Retina (tissue), 1 donor: Measurements from ENCODE around the gene SH3BP4.

ENCODE experiments used
- DNase-seq: peaks from one replicate; pipeline ENCODE4 v3.0.0-alpha.2; 2016

The SH3BP4 gene

DNA sequence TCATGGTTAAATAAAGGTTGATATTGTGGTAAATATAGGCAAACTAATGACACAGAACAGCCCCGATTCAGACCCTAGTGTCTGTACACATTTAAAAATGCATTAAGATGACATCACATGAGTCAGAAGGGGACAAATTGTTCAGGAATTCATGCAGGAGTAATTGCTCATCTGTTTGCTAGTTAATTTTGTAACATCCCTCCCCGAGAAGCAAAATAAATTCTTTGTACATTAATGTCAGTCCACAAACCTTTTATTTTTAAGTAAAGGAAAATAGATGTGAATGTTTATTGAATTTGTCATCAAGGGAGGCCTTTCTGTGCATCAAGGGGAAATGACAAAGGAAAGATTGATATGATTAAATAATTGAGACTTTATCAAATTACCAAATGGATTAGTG lies 69.9 kb downstream of the SH3BP4 start:
- DNase-seq, result no peak

GRCh38 chr2:235024191-235024860 lies 72.5 kb downstream of the SH3BP4 start:
- peak; percentile 27 for DNase-seq

DNA sequence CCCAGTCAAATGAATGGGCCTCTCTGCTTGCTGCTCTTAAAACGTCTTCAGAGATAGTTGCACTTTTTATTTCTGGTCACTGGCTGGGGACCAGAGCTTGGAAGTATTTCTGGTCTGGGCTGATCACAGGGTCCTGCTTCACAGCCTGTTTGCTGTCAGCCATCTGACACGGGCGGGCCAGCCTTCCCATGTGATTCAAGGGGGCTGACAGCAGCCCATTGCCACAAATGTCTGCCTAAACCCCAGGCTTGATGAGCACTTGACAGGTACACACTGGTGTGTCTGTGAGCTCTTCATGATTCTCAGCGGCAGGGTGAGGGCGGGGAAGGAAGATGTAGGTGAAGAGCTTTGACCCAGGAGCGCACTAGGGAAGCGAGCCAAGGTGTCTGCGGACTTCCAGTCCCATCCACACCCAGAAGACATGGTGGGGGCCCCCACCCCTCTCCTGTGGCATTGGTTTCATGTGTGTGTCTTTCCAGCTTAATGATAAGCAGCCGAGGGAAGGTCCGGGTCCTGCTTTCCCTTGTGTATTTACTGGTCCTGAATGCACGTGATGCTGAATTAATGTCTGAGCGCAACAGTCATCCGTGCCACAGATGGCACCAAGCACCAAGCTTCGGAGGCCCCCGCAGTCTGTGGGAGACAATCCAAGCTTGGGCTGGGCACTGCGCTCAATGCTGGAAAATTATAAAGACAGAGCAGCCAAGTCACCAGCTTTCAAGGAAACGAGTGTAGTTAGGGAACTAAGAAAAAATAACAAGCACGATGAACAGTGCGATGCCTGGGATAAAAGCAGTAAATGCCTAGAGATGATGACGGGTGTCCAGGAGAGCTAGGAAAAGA lies 73.3 kb downstream of the SH3BP4 start:
- DNase-seq, result no peak

DNA sequence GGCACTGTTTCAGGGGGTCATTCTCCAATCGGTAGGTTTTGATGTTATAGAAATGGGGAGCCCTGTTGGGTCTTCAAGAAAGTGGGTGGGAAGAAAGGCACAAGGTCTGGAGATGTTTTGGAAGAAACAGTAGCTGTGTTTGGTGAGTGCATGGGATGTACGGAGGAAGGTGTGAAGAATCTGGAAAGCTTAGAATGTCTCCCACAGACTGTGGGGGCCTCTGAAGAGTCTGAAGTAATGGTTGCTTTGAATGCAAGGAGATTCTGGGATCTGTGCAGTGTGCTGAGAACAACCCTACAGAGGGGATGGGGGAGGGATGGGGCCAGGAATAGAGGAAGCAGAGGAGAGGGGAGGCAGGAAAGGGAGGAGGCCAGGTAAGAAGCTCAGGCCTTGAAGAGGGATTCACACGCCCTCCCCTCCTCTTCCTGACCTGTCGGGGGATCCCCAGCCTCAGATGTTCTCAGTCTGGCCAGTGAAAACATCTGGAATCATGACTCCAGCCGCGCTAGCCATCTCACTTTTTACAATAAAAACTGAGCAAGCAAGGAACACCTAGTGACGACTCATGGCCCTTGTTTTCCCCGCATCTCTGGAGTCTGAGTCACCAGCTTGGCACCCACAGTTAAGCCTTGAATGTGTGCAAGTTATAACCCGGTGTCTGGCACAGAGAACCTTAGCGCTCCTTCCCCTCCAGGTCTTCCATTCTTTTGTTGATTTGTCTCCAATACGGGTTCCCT lies 74.2 kb downstream of the SH3BP4 start:
- DNase-seq, result no peak

DNA sequence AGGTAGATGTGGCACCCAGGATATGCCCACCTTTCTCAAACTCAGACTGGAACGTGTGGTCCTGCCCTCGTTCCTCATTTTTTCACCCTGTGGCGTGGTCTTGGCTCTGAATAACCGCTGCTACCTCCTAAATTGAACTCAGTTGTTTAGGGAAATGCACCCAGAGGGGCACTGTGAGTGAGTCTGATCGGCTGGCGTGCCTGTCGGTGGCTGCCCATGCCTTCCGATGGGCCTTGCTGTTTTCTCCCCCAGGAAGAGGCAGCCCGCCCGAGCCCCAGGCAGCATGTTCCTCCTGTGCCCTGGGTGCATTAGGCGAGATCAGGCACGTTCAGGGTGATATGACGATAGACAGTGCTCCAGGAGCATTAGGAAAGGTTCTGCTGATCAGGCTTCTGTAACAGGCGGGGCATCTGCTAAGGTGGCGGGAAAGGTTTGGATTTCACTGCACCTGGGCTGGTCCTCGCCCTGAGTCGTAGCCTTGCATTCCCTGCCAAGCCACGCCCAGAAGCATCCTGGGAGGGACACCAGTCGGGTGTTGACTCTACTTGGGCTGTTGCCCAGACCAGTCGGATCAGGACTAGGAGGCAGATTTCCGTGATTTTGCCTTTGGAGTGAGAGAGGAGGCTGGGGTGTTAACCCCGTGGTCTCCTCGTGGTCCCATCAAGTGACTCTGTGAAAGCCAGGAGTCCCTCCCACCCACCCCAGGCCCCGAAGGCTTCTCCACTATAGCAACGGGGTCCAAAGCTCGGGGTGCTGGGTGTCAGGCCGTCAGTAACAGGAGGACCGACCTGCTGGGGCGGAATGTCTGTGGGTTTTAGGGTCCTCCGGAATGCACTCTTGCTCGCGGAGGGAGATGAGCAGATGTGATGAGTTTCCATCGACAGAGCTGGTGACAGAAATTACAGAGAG lies 75.1 kb downstream of the SH3BP4 start:
- no peak for DNase-seq

- peak; percentile 42 for DNase-seq
Observed at GRCh38 chr2:235027558-235028214, 75.9 kb downstream of the SH3BP4 start.

GRCh38 chr2:235028646-235029045 lies 76.8 kb downstream of the SH3BP4 start:
- no peak for DNase-seq

GRCh38 chr2:235029054-235029453 lies 77.2 kb downstream of the SH3BP4 start:
- DNase-seq, result no peak

DNA sequence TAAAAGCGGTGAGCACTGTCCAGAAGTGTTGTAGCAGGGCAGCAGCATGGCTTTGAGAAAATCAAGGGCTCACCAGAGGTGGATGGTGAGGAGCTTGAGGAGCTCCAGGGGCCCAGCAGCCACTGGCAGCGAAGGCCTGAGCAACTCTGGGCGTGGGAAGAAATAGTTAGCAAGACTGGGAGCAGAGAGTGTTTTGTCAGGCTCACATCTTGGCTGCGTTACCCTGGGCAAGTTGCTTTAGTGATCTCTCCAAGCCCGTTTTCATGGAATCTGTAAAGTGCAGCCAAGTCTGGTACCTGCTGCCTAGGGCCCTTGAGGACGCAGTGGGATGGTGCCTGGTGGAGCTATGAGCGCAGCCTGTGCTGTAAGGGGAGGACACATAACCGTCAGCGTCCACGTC lies 78.3 kb downstream of the SH3BP4 start:
- no peak for DNase-seq

- no peak for DNase-seq
Observed at GRCh38 chr2:235030936-235031335, 79.1 kb downstream of the SH3BP4 start.

- no peak for DNase-seq
Observed at GRCh38 chr2:235031686-235032373, 80.0 kb downstream of the SH3BP4 start.

DNA sequence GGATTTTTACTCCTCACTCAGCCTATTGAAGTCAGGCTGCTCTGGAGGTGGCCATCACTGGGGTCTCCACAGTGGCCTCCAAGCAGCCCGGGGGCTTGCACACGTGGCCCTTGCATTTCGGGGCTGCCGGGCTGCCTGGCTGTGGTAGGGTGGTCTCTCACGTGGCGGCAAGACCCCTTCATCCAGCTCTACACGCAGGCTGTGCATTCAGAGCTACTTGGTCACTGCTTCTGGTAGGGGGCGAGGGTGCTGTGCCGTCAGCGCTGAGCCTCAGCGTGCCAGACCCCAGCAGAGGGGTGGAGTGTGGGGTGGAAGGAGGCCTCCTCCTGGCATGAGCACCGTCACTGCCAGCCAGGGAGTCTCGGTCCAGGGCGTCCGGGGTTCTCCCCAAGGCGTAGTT lies 80.6 kb downstream of the SH3BP4 start:
- no peak for DNase-seq

DNA sequence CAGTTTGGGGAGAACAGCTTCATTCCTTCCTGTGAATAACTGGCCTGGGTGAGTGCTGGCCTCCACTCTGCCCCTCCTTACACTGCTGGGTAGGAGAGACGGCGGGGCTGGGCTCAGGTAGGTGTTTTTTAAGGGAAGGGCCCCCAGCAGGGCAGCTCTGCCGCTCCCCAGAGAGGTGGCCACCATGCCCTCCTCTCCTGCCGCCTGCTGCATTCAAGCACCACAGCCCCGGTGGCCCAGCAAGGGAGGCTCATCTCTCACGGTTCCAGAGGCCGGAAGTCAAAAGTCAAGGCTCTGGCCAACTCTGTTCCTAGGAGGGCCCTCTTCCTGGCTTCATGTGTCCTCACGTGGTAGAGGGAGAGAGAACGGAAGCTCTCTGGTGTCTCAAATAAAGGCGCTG lies 81.1 kb downstream of the SH3BP4 start:
- DNase-seq, result no peak

- DNase-seq, result no peak
Observed at GRCh38 chr2:235034265-235035118, 82.7 kb downstream of the SH3BP4 start.

DNA sequence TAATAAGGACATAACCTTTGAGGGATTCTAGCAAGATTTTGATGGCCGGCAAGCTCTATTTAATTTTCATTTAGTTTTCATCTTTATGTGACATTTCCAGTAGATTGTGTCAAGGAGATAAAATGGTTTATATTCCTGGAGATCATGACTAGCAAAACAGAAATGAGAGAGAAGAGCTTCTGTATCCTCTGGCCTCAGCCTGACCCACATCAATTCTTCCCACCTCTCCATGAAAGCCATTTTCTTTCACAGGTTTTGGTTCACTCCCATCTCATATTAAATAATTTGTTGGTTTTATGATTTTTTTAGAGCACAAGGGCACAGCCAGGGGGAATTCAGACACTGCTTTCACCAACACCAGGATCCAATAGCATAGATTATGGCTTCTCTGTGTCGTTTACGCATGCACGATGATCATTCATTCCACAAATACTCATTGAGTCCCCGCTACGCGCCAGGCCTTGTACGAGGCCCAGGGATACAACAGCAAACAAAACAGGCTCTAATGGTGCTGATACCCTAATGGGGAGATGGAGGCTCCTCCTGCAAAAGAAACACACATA lies 85.9 kb downstream of the SH3BP4 start:
- no peak for DNase-seq

- DNase-seq, result no peak
Observed at GRCh38 chr2:235041221-235041917, 89.6 kb downstream of the SH3BP4 start.

DNA sequence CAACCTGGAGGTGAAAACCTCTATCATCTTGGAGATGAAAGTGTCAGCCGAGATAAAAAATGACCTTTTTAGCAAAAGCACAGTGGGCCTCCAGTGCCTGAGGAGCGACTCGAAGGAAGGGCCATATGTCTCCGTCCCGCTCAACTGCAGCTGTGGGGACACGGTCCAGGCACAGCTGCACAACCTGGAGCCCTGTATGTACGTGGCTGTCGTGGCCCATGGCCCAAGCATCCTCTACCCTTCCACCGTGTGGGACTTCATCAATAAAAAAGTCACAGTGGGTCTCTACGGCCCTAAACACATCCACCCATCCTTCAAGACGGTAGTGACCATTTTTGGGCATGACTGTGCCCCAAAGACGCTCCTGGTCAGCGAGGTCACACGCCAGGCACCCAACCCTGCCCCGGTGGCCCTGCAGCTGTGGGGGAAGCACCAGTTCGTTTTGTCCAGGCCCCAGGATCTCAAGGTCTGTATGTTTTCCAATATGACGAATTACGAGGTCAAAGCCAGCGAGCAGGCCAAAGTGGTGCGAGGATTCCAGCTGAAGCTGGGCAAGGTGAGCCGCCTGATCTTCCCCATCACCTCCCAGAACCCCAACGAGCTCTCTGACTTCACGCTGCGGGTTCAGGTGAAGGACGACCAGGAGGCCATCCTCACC lies 90.2 kb downstream of the SH3BP4 start:
- no peak for DNase-seq

- no peak for DNase-seq
Observed at GRCh38 chr2:235042576-235043515, 91.0 kb downstream of the SH3BP4 start.
